Activated CD8-positive, alpha-beta memory T cell treated with anti-CD3 and anti-CD28 coated beads for 24 hours (primary cell): Measurements from ENCODE around the gene PRR33.

Source experiments
- DNase-seq: peaks from one replicate; pipeline ENCODE4 v3.0.0-alpha.2; 2020

The PRR33 gene

DNA sequence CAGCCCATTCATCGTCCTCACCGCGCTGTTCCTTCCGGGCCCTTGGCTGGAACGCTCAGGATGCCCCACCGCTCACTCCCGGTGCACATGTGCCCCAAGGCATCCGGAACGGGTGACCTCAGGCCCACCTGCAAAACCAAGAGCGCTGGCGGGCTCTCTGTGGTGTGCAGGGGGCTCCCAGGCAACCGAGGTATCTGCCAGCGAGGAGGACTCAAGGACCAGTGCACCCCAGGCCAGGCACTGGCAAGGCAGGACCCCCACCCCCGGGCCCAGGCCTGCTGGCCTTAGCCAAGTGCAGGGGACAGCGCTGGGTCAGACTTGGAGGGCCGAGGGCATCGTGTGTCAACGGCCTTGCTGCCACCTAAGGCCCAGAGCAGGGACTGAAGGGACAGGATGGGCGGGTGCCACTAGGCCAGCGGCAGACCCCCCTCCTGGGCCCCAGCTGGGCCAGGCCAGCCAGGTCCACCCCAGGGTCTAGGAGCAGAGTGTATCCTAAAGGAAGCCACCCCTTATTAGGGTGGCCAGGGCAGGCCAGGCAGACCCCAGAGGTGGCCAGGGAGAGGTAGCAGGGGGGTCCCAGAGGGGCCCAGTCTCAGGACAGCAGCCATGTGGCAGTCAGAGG is 36.3 kb upstream of the PRR33 start:
- DNase-seq = no peak

DNA sequence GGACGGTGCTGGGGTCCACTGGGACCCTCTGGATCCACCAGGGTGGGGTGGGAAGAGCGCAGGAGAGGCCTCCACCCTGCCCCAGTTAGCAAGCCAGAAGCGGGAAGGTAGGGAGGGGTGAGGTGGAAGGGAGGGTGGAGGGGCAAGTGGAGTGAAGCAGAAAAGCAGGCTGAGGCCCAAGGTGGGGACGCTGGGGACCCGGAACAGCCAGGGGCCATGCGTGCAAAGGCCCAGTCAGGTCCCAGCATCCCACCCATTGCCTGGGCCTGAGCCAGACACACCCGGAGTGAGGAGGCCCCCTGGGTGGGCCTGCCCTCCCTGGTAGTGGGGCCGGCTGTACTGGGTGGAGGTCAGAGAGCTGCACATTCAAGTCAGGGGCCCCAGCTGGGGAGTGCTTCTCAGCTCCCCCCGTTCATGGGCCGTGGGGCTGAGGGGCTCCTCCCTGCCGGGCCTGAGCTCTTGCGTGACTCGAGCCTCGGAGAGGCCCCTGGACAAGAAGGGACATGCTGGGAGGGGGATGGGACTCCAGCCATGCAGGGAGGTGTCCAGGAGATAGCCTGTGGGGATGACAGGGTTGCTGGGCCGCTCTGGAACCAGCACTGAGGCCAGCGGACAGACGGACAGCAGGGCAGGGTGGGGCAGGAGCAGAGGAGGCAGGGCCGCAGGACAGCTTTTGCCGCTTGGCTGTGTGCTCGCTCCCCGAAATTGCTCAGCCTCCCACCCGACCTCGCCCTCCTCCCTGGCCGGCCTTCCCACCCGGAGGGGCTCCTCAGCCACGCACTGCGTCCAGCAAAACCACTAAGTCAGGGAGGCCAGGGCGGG is 35.5 kb upstream of the PRR33 start:
- DNase-seq = no peak

DNA sequence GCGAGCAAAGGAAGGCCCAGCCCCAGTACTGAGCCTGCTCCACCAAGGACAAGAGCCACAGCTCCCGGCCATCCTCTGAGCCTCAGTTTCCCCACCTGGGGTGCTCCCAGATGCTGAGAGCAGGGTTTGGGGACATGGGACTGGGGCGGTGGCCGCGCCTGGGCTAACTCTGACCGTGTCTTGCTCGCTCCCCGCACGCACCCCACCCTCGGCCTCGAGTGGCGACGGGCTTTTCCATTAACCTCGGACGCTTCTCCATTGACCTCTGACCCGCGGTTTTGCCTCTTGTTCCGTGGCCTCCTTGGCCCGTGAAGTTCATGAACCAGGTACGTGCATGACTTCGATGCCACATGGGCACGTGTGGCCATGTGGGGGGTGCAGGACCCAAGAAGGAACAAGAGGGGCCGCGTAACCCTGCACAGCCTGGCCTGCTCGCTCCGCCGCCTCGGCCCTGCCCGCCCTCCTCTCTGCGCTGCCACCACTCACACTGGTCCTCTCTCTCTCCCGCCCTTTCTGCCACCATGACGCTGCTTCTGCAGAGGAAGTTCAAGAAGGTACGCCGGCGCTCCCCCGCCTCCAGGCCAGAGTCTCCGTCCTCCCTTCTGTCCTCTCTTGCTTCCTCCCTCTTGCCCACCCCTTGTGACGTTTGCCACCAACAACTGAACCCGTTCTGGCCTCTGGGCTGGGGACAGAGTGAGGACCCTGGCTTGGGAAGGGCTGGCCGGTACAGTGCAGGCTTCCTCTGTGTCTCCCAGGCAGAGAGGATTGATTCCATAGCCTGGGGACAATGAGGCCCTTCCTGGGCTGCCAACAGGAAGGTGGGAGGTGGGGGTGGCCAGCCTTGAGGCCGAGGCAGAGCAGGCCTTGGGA is 34.7 kb upstream of the PRR33 start:
- no peak for DNase-seq

DNA sequence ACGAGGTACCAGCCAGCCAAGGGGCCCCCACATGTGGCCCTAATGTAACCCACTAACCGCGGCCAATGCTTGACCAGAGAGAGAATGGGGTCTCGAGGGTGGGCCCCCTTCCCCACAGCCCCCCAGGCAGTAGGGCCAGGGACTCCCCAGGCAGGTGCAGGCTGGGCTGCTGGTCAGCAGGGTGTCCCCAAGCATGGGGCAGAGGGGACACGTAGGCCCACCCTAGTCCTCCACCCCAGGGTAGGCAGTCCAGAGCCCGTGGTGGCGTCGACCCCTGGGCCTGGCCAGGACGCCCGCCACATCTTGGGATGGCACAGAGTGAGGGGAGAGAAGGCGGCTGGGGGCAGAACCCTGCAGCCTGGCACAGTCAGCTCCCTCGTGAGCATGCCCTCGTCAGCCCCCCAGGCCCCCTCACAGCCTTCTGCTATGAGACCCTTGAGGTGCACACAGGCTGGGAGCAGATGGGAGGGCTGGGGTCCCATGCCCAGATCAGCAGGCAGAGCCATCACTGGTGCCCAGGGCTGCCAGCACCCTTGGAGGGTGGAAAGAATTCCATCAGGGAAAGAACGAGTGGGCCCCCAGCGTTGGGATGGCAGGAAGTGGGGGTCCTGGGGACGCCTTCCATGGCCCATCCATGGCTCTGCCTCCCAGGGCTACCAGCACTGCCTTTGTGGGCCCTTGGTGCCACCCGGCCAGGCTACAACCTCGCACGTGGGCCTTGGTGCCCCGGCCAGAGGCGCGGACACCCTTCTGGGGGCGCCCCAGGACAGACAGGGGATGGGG is 33.9 kb upstream of the PRR33 start:
- DNase-seq = no peak

GRCh38 chr11:1924646-1925372 is 33.1 kb upstream of the PRR33 start:
- no peak for DNase-seq

- no peak for DNase-seq
Measured at GRCh38 chr11:1924181-1924580, 32.5 kb upstream of the PRR33 start.

DNA sequence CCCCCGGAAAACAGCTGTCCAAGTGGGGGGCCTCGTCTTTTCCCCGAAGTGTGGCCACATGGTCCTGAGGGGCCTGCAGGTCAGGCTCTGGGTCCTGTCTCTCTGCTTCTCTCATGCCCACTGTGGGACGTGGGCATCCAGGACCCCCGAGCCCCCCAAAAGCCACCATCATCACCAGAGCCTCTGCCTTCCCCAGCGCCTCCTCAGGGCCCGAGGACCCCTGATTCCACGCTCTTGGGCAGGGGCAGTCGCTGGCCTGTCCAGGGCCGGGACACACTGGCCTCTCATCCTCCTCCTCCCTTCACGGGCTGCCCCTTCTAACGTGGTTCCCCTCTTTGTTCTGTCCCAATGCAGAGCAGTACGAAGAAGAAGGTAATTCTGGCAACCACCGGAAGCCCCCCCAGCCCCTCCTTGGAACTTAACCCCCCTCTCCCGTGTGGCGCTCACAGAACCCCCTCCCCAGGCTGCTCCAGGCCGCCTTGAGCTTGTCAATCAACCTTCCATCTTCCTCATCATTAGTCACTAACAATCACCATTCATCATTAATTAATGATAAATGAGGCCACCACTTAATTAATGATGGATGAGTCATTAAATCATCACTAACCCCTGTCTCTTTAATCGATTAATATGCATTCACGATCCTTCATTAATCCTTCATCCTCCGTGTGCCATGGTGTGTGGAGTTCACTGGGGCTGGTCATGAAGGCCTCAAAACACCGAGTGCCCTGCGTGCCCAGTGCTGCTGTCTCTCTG is 31.7 kb upstream of the PRR33 start:
- DNase-seq = no peak

DNA sequence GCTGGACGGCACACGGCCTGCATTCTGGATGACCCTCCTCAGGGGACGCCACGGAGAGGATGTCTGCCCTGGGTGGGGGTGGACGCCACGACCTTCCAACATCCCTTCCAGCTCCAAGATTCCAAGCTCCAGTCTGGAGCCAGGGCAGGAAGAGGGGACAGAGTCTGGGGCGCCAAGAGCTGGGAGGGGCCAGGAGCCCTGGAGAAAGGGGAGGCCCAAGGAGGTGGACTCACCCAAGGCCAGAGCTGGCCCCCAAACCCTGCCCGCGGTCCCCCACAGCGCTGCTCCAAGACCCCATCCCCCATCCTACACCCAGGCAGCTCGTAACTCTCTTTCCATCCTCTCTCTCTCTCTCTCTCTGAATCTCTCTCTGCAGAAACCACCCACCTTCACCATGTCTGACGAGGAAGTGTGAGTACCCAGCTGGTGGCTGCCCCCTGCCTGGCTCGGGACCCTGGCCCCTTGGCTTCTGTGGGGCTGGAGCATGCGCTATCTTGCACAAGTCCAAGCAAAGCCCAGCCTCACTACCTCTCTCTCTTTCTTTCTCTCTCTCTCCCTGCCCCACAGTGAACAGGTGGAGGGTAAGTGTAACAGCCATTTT is 30.9 kb upstream of the PRR33 start:
- no peak for DNase-seq

- no peak for DNase-seq
Measured at GRCh38 chr11:1921574-1922141, 30.0 kb upstream of the PRR33 start.

- DNase-seq = no peak
Measured at GRCh38 chr11:1920909-1921573, 29.3 kb upstream of the PRR33 start.

- no peak for DNase-seq
Measured at GRCh38 chr11:1920128-1920908, 28.6 kb upstream of the PRR33 start.

DNA sequence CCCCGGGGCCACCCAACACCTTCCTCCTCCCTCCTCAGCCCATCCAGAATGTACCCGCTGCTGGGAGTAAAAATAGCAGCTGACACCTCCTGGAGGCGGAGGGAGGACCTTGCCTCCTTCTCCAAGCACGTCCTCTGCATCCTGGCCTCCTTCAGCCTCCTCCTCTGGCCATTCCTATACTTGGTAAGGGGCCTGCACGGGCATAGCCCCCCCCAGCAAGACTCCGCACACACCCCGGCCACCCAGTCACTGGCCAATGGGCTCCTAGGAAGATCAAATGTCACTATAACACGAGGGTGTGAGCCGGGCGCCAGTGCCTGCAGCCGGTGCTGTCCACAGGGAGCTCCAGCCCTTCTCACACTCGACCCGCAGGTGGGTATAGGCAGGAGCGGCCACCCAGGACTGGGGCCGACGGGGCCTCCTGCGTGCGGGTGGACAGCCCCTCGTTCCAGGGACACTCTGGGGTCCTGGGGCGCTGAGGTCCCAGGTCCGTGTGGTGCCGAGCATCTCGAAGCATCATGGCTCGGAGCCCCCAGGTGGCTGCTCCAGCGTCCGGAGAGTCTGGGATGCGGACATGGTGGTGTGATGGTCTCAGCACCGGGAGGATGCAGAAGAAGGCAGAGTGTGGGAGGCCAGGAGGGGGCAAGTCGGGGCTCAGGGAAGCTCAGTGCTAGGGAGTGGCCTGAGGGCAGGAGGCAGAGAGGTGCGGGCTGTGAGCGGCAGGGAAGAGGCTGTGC is 27.9 kb upstream of the PRR33 start, which contains the start of gene TNNT3:
Gene TNNT3, plus strand, starts transcription at position 313 of the 737 bp plus-strand sequence. CDS start 3,172 bp downstream, outside the sequence.
- DNase-seq = no peak

DNA sequence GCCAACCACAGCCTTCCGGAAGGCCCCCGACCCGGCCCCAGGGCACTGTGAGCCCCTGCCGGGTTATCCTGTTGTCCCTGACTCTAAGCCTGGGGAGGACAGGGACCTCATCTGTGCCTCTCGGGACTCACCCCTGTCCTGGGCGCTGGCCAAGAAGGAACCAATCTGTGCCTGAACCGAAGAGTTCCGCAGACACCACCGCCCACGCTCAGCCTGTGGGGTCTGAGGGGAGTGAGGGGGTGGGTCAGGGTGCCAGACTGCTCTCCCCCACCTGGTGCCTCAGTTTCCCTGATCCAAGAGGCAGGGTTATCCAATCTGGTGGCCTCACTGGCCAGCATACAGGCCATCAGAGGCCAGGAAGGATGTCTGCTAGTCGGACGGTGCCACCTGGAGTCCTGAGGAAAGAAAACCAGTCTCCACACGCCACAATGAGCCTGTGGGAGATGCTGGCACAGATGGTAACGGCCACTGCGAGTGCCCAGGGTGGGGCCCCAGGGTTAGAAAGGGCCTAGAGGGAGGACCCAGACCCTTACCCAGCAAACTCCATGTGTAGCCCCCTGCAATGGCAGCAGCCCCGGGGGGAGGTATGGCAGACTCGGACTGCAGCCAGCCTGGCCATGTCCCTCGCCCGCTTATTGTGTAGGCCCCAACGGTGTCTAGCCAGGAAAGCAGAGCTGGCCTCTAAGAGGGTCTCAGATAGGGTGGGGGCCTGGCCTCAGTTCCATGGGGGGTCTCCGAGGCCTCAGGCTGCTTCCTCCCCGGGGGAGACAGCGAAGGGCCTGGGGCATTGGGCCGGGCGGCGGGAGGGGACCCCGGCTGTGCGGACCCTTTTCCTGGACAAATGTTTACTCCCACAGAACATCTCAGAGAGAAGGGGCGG is 27.0 kb upstream of the PRR33 start:
- DNase-seq = no peak

- no peak for DNase-seq
Measured at GRCh38 chr11:1917523-1918435, 26.1 kb upstream of the PRR33 start.

GRCh38 chr11:1916986-1917522 is 25.4 kb upstream of the PRR33 start:
- no peak for DNase-seq
